Hematopoietic multipotent progenitor cell treated with erythropoietin and hydrocortisone succinate and interleukin-3 and kit ligand, for 15 days (in vitro differentiated cells): ENCODE measurements around the gene PRRT1.
"Not testable (repeated sequence)": the region's sequence is repeated elsewhere in the genome, so short reads cannot be mapped to it uniquely, and the experiment has no call there.

Experiments used
- DNase-seq: peaks from one replicate; pipeline ENCODE4 v3.0.0-alpha.2; 2015; ENCODE audit warnings: low spot score

Gene PRRT1

GRCh38 chr6:32120573-32121059, 31.1 kb downstream of the PRRT1 start:
- no peak for DNase-seq

- peak; percentile 84 for DNase-seq
Measured at GRCh38 chr6:32118782-32119628, 32.7 kb downstream of the PRRT1 start.

GRCh38 chr6:32117461-32117860, 34.3 kb downstream of the PRRT1 start:
- no peak for DNase-seq

- peak; percentile 61 for DNase-seq
Measured at GRCh38 chr6:32116674-32117073, 35.1 kb downstream of the PRRT1 start.

- no peak for DNase-seq
Measured at GRCh38 chr6:32115623-32116022, 36.1 kb downstream of the PRRT1 start.

- no peak for DNase-seq
Measured at GRCh38 chr6:32114796-32115195, 36.9 kb downstream of the PRRT1 start.

- DNase-seq: no peak
Measured at GRCh38 chr6:32113386-32114352, 38.1 kb downstream of the PRRT1 start.

GRCh38 chr6:32112431-32112980, 39.2 kb downstream of the PRRT1 start:
- DNase-seq: no peak

GRCh38 chr6:32111424-32112066, 40.2 kb downstream of the PRRT1 start:
- no peak for DNase-seq

GRCh38 chr6:32110632-32111031, 41.1 kb downstream of the PRRT1 start:
- no peak for DNase-seq

- no peak for DNase-seq
Measured at GRCh38 chr6:32109765-32110160, 42.0 kb downstream of the PRRT1 start.

GRCh38 chr6:32109114-32109764, 42.5 kb downstream of the PRRT1 start, which contains the start of gene TNXB:
Gene TNXB, minus strand, starts transcription at chr6:32109338. Its CDS starts 11,140 bp downstream, at chr6:32098198.
- DNase-seq: peak; percentile 50

GRCh38 chr6:32108727-32109113, 43.0 kb downstream of the PRRT1 start:
- DNase-seq: no peak

- peak; percentile 64 for DNase-seq
Measured at GRCh38 chr6:32108094-32108627, 43.6 kb downstream of the PRRT1 start.

GRCh38 chr6:32107406-32107805, 44.3 kb downstream of the PRRT1 start:
- DNase-seq: peak; percentile 89

GRCh38 chr6:32105433-32105832, 46.3 kb downstream of the PRRT1 start:
- DNase-seq: no peak

GRCh38 chr6:32102255-32102654, 49.5 kb downstream of the PRRT1 start:
- DNase-seq: no peak

- DNase-seq: not testable (repeated sequence)
Measured at GRCh38 chr6:32100251-32100650, 51.5 kb downstream of the PRRT1 start.
